IPS-18c (cell line): Measurements from ENCODE around the gene CBS.
"Not testable (repeated sequence)": the region's sequence is repeated elsewhere in the genome, so short reads cannot be mapped to it uniquely, and the experiment has no call there.

Experiments
- H3K4me3 ChIP-seq: 2 replicates; pipeline ENCODE4 v1.7.0; 2013; ENCODE audit warnings: low read depth, mild to moderate bottlenecking, low read length, moderate library complexity; ENCODE audit not compliant: insufficient read depth
- H3K9me3 ChIP-seq: one replicate; pipeline ENCODE4 v1.6.1; 2013; ENCODE audit warnings: mild to moderate bottlenecking, low read length, moderate library complexity; ENCODE audit not compliant: control insufficient read depth, insufficient read depth

Gene CBS

DNA sequence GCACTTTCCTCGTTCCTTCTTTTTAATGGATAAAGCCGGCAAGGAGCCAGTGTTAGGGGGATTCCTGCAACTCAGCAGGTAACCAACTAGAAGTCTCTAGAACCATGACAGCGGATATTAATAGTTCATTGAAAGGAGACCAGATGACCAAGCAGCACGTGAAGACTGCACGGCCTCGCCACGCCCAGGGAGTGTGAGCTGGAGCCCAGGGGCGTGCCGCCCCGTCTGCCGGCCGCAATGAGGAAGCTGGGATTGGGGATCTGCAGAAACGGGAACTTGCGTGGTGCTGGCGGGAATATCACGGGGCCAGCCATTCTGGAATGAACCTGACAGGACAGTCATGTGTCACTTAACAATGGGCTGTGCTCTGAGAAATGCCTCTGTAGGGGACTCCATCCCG is 38.7 kb downstream of the CBS start:
- not testable (repeated sequence) for H3K4me3 ChIP-seq, H3K9me3 ChIP-seq

DNA sequence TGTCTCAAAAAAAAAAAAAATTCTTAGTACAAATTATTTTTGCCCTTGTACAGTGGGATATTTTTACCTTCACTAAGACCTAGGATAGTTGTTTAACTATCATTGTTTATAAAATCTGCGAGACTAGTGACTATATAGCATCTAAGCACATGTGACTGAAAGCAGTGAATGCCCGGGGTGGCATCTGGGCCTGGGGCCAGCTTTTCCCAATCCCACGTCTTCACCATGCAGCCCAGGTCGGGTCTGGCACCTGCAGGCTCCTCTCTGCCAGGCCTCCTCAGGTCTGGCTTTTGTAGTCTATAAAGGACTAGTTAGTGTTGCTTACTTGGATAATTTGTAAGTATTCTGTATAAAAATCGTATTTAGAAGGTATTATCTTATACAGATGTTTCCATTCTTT is 40.8 kb downstream of the CBS start:
- no peak overlapping the region for H3K4me3 ChIP-seq
- no peaks in the 10 kb centered on the region for H3K9me3 ChIP-seq

DNA sequence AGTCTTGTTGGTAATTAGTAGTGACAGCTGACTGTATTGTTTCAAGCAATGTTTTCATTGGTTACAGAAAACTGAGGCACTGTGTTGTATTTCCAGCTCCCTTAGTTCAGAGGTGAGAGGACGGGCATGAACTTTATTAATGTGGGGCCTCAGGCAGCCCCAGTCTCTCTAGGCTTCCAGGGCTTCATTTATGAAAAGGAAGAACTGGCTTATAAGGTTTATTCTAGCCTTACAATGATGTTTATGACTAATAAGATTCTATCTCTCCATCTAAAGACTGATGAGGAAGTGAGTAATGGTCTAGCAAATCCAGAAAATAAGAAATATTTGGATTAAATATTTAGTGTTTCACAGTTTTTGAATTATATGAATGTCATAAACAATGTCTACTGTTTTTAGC is 41.5 kb downstream of the CBS start:
- Histone ChIP-seq H3K4me3 (no peak overlapping the region), H3K9me3 (no peaks in the 10 kb centered on the region)

DNA sequence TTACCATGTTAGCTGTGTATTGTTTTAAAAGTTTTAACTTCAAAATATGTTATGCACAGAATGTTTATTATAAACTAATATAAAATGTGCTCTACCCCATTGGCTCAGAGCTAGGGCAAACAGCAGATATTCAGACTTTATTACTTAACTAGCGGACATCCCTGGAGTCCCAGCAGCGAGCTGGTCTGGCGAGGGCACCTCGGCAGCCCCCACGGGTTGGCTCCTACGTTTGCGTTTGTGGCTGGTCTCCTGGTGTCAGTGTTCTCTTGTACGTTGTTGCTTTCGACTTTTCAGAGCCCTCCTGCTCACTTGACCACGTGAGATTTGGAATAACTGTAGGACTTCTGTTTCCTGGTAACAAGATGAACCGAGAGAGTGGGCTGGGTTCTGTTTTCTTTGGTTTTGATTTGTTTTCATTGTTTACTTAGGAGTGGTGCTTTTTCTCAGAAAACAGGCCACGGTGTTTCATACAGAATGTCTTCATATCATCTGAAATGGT is 44.5 kb downstream of the CBS start:
- Histone ChIP-seq H3K9me3 (no peaks in the 10 kb centered on the region), H3K4me3 (no peak overlapping the region)

DNA sequence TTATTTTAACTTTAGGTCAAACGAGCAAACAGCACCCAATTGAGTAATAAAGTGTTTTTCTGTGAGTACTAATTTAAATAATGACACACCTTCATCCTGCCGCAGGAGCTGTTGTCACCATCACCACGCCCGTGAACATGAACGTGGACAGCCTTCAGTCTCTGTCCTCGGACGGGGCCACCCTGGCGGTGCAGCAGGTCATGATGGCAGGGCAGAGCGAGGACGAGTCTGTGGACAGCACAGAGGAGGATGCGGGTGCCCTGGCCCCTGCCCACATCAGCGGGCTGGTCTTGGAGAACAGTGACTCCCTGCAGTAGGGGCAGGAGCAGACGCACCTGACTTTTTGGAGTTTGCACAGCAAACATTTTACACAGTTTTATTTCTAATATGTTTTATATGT is 45.9 kb downstream of the CBS start:
- Histone ChIP-seq H3K4me3 (no peak overlapping the region), H3K9me3 (no peaks in the 10 kb centered on the region)

DNA sequence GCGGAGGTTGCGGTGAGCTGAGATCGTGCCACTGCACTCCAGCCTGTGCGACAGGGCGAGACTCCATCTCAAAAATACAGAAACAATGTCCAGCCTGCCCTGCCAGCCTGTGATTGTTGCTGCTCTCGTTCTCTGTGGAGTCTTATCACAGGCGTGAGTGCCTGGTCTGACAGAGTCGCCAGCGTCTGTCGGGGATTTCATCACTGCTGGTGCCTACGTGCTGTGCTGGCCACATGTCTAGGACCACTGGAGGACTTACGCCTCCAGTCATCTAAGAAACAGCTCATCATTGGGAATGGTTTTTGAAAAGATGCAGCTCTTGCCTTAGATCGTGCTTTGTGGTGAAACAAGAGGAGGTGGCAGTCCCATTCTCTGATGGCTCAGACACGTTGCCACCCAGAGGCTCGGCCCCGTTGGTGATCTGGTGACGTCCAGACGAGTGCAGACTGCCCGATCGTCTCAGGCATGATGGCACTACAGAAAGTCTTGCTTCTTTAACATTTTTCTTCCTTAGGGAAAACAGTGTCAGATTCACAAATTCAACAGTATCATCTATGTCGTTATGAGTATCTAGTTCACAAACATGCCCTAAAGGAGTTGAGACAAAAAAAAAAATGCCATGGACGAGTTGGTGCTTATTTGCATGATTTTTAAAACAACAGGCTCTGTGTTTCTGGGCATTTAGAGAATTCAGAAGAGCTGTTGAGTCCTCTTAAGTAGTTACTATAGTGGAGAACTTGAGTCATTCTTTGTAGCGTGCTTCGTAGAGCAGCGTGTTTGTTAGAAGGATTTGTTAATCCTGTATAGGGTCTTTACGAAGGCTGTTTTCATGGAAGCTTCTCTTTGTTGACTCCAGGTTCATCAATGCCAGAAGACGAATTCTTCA is 47.5 kb downstream of the CBS start:
- no peak overlapping the region for H3K4me3 ChIP-seq
- H3K9me3 ChIP-seq: no peaks in the 10 kb centered on the region

DNA sequence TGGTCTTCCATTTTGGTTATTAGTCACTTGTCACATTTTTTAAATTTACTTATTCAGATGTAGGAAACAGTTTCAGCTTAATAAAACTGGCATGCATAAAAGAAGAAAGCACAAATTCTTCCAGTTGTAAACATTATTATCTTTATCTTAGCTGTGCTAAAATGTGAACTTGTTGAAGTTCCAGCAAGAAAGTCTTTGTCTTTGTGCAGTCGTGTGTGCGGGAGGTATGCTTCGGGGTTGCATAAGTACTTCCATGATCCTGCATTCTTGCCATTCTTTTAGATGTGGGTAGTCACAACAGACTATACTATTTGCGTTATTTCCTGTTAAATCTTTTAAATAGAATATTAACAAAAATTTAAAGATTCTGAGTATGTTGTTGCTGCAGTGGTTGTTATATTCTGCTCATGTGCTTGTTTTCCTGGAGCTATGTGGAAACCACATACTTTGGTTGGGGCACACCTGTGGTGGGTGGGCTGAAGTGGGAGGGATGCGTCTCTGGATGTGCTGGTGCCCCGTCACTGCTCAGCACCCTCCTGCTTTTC is 49.9 kb downstream of the CBS start:
- H3K4me3 ChIP-seq: no peak overlapping the region

DNA sequence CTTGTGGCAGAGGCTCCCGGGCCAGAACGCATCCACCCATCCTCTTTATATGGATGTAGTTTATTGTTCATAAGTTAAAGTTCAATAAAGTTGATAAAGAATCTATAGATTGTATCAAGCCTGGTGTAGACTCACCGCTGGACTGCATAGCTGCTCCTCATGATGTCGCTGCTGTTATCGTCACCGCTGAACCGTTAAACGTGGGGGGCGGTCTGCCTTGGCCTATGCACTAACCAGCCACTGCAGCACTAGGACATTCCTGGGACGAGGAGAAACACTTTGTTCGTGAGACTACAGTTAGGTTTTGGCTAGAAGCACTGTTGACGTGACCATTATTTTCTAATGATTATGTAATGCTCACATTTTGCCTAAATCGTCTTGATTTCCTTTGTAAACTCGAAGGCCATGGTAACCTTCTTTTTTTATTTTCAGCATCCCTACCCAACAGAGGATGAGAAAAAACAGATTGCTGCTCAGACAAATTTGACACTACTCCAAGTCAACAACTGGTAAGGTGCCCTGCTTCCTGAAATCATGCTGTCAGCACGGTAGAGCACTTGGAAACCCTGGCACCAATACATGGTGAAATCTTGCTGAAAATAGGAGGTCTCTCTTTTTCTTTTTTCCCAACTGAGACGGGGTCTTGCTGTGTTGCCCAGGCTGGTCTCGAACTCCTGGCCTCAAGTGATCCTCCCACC is 51.0 kb downstream of the CBS start:
- H3K9me3 ChIP-seq: no peaks in the 10 kb centered on the region

More for the DNA sequence above, 49.9 kb downstream of the CBS start:
- no peaks in the 10 kb centered on the region for H3K9me3 ChIP-seq

DNA sequence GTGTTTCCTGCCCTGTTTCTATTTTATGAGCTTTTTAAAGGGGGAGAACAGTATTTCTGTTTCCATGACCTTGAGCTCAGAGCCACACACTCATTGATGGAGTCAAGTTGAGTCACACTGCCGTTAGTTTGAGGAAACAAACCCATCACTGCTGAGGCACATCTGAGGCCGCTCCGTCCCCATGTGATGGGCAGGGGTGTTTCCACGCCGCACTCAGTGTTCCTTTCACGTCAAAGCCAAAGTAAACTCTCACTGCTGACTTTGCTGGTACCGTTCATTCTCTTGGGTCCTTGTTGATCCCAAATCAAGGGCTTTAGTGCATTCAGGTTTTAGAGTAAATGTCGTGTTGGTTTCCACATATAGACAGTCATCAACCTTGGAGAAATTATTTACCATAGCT is 52.5 kb downstream of the CBS start:
- Histone ChIP-seq H3K4me3 (no peak overlapping the region), H3K9me3 (no peaks in the 10 kb centered on the region)

More for the DNA sequence above, 51.0 kb downstream of the CBS start:
- H3K4me3 ChIP-seq: no peak overlapping the region

DNA sequence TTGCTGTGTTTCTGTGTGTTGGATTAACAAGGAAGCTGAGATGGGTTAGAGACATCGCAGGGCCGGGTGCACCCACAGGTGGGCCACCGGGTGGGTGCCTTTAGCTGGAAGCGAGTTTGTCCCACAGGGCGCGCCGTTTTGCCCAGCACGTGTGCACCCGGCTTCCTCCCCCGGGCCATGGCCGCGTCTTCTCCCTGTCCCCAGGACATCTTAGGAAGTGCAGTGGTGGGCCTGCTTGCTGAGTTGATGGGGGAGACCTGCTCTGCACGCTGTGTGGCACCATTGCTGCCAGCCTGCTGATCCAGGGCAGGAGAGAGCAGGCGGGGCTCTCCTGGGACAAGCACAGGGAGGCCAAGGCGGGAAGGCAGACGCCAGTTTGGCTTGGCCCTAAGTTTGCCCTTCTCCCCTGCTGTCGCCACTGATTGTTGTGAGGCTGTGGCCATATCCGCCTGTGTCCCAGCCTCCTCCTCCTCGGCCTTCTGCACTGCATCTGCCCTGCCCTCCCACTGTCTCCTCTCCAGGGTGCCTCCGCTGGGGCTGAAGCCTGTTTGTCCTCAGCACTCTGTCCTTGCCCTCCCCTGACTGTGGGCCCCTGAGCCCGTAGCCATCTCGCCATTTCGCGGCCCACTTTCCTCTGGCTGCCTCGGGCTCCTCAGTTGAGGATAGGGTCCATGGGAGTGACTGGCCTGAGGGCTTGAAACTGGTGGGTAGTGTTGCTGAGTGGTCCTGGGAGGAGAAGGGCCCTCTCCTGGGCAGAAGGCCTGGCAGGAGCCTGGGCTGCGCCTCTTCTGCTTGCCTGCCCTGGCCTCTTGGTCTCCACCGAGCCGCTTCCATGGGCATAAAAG is 53.7 kb downstream of the CBS start:
- no peak overlapping the region for H3K4me3 ChIP-seq
- H3K9me3 ChIP-seq: no peaks in the 10 kb centered on the region

DNA sequence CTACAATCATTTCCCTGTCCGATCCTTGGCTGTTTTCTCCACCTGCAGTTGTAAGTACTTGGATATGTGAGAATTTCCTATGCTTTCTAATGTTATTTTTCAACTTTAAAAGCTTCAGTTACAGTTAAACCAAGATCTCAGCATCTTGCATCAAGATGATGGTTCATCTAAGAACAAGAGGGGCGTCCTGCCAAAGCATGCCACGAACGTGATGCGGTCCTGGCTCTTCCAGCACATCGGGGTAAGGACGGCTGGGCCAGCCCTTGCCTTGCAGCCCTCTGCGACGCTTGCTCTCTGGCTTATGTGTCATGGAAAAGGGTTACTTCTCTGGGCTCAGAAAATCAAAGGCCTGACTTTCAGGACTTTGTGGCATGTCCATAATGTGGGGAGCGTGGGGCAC is 54.4 kb downstream of the CBS start:
- Histone ChIP-seq H3K4me3 (no peak overlapping the region), H3K9me3 (no peaks in the 10 kb centered on the region)

DNA sequence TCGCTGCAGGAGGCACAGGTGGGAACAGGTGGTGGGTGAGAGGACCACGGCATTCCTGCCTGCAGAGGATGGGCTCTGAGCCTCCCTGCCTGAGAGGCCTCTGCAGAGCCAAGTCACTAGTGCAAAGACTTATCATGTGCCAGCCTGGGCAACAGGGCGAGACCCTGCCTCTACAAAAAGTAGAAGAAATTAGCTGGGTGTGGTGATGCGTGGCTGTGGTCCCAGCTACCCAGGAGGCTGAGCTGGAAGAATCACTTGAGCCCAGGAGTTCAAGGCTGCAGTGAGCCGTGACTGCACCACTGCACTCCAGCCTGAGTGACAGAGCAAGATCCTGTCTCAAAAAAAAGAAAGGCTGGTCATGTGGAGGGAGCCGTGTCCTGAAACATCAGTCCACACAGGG is 54.9 kb downstream of the CBS start:
- H3K9me3 ChIP-seq: no peaks in the 10 kb centered on the region
- H3K4me3 ChIP-seq: no peak overlapping the region

DNA sequence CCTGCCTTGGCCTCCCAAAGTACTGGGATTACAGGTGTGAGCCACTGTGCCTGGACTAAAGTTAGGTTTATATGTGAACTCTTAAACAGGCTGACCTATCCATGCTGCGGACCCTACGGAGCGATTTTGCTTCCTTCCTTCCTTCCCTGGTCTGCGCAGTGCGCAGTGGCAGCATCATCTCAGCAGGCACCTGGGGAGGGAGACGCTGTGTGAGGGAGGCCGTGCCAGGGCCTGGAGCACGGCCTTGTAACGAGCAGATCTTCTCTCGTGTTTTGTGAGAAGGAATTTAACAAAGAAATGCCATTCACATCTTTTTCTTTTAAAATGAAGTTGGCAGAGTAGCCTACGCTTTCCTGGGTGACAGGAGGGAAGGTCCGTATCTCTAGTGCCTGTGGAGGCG is 55.5 kb downstream of the CBS start:
- Histone ChIP-seq H3K9me3 (no peaks in the 10 kb centered on the region), H3K4me3 (no peak overlapping the region)

DNA sequence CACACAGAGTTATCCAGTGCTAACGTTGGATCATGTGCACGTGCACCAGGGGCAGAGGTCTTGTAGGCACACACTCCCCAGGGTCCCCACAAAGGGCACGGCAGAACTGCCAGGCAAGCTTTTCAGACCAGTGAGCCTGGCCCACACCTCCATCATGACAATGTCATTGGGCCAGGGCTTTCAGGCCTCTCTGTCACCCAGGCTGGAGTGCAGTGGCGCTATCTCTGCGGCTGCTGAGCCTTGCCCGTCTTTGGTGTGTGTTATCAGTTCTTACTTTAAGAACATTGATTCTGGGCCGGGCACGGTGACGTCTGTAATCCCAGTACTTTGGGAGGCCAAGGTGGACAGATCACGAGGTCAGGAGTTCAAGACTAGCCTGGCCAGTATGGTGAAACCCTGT is 57.1 kb downstream of the CBS start:
- Histone ChIP-seq H3K4me3 (no peak overlapping the region), H3K9me3 (no peaks in the 10 kb centered on the region)

DNA sequence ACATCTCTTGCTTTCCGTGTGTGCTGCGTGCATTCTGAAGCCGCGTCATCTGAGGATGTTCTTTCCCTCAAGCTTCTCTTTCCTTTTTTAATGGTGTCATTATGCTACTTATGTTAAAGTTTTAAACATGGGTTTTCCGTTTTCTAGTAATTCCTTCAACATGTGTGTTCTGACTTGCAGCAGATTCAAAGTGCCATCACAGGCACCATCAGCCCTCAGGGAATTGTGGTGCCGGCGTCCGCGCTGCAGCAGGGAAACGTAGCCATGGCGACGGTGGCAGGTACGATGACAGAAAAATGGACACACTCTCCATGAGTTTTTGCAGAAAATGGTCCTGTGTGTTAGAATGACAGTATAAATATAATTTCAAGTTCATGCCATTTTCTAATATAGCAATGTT is 58.9 kb downstream of the CBS start:
- H3K4me3 ChIP-seq: no peak overlapping the region
- H3K9me3 ChIP-seq: no peaks in the 10 kb centered on the region

DNA sequence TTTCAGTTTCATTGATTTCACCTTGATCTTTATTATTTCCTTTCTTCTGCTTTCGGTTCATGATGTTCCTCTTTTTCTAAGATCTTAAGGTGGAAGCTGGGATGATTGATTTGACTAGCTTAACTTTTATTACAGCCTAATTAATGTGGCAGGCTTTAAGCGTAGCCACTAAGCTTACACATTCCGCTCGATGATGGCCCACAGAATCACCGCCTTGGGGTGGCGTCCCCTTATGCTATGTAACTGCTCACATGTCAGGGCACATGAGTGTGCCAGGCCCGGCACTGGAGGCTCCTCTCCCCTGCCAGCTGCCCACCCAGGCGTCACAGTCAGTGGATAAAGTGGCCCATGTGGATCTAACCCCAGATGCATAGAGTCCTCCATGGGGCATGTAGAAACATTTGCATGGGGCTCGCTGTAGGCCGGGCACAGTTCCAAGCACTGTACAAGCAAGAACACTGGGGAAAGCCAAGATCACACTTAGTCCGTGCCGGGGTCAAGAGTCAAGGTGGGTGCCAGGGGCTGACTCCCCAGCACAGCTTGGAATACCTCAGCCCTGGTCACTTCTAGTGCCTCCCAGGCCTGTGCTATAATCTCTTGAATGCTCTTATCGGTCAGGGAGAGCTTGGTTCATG is 59.6 kb downstream of the CBS start:
- H3K4me3 ChIP-seq: no peak overlapping the region

DNA sequence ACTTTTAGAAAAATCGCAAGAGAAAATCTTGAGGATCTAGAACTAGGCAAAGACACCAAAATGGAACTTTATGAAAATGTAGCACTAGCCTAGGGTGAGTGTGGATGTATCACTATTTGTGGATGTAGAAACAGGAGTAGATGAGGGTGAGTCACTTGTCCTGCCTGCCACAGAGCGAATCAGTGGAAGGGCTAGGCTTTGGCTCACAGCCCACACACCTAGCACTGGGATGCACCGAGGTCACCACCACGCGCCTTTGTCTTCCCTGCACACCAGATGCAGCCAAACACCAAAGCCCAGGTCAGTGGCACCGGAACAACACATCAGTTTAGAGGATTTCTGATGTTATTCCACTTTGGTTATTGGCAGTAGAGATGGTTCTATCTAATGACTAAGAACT is 63.0 kb downstream of the CBS start:
- Histone ChIP-seq H3K4me3 (no peak overlapping the region), H3K9me3 (no peaks in the 10 kb centered on the region)

More for the DNA sequence above, 59.6 kb downstream of the CBS start:
- no peaks in the 10 kb centered on the region for H3K9me3 ChIP-seq
